GM20431 (cell line): ENCODE measurements around the gene NARF.

ENCODE experiments used
- in situ Hi-C: fragments of 300-500 bp; cut with MseI, MboI; formaldehyde crosslinking; loops from one replicate; pipeline ENCODE4 v1.15.0; 2020; ENCODE audit warnings: low sequenced_read_pairs; ENCODE audit not compliant: unreplicated experiment

NARF gene

GRCh38 chr17:82465023-82465603, 6.6 kb downstream of the NARF start:
- in situ Hi-C loops, result no loop called here

GRCh38 chr17:82468692-82469091, 10.2 kb downstream of the NARF start:
- in situ Hi-C loops, result no loop called here

GRCh38 chr17:82470065-82470464, 11.5 kb downstream of the NARF start:
- in situ Hi-C loops, result no loop called here

- in situ Hi-C loops, result no loop called here
These were observed 15.9 kb downstream of the NARF start for GRCh38 chr17:82474223-82475010.

DNA sequence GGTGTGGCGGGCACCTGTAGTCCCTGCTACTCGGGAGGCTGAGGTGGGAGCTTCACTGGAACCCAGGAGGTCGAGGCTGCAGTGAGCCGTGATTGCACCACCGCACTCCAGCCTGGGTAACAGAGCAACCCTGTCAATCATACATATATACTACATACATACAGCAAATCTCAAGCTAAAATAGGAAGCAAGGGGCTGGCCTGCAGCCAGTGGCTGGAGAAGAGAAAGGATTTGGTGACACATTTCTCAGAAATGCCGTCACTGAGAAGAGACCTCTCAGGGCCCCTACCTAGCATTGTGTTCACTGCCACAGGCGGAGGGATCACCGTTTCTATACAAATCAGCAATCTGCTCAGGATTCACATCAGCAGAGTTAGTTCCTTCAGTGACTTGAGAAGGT, 16.9 kb downstream of the NARF start:
- in situ Hi-C loops, result no loop called here

- in situ Hi-C loops, result no loop called here
These were observed 19.4 kb downstream of the NARF start for GRCh38 chr17:82477934-82478333.

DNA sequence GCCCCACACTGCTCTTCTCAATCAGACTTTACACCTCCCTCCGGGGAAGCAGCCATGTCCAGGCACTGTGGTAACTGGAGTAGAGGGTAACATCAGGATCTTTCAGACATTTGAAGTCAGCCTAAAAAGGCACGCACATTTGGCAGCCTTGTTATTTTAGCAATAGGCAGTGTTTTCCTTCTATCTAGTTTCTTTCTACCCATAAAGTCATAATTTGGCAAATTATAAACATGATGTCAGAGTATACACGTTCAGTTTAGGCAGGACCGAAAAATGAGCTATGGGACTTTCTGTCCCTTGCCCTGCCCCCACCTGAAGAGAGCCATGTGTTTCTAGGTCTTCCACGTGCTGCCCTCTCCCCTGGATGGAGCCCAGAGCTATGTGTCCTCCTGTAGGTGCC, 21.1 kb downstream of the NARF start:
- in situ Hi-C loops, result no loop called here

DNA sequence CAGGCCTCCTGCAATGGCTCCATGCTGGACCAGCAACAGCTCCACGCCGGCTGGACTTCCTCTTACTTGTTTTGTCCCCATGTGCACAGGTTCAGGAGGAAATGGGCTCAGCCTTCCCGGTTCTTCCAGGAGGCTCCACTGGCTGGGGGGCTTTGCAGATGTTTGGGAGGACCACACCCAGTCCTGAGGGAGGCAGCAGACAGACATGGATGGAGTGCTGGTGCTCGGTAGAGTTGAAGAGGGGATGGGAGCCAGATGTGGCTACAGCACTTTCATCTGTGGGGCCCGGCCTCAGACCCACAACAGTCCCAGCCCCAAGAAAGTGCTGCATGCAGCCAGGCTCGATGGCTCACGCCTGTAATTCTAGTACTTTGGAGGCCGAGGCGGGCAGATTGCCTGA, 21.8 kb downstream of the NARF start:
- in situ Hi-C loops, result no loop called here

DNA sequence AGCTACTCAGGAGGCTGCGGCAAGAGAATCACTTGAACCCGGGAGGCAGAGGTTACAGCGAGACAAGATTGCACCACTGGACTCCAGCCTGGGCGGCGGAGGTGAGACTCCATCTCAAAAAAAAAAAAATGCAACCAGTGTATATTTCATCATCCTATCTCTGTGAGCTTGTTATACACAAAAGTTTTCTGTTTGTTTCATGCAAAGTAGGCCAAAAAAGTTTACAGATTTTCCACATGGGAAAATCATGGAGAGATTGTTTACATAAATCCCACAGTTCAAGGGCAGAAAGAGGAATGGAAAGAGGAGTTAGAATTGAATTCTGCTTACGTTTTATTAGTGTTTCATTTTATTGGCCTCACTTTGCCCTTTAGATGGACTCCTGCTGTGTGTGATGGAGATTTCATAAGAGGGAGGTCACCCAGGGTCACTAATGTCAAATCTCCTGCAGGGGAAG, 24.7 kb downstream of the NARF start:
- in situ Hi-C loops, result no loop called here

DNA sequence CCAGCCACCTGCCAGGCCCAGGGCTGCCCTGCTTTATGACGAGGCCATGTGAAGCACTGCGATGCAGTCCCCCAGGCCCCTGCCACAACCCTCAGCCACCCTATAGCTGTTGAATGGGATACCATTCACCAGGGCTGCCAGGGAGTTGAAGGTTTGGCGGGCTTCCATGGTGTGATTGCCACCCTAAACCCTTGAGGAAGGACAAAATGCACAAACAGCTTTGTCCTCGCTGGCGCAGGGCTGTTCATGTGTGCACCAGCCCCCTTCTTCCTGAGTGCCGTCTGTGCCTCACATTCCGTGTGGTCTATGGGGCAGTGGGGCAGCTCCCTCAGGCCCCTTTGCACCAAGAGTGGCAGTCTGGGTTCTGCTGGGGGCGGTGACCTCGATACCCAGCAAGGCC, 25.3 kb downstream of the NARF start:
- in situ Hi-C loops, result no loop called here

- in situ Hi-C loops, result no loop called here
These were observed 27.9 kb downstream of the NARF start for GRCh38 chr17:82486231-82487094.

- in situ Hi-C loops, result no loop called here
These were observed 29.4 kb downstream of the NARF start for GRCh38 chr17:82487910-82488309.

DNA sequence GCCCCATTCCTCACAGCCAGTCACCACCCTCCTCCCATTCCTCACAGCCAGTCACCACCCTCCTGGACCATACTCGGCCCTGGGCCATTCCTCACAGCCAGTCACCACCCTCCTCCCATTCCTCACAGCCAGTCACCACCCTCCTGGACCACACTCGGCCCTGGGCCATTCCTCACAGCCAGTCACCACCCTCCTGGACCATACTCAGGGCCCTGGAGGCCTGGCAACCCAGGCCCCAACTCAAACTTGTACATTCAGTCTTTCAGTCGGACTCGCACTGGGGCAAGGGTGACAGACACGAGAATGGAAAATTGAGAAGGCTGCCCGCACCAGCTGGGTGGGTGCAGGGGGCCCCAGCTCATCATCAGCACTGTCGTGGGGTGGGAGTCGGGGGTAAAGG, 30.6 kb downstream of the NARF start:
- in situ Hi-C loops, result no loop called here

GRCh38 chr17:82489851-82490511, 31.4 kb downstream of the NARF start:
- in situ Hi-C loops, result no loop called here

DNA sequence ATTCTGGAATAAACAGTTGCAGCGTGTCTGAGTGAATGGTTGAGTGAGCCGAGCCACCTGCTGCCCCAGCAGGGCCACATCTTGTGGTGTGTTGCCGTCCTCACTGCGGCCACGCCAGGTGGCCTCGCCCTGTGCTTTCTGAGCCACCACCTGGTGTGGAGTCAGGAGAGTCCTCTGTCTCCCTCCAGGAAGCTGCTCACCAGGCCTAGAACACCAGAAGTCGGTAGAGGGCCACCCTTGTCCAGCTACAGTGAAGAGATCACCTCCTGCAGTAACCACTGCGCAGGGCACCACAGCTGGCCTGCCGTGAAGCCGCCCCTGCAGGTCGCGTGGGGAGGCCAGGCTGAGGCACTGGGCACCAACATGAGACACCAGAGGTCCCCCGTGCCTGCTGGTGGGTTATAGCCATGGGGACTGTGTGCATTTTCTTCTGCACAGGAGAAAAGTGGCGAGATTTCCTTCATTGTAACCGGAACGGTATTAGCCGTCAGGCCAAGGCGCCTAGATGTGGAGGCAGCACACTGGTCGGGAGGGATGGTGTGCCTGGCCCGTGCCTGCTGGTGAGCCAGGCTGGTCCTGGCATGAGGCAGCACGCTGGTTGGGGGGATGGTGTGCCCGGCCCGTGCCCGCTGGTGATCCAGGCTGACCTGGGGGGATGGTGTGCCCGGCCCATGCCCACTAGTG, 32.1 kb downstream of the NARF start:
- in situ Hi-C loops, result no loop called here

DNA sequence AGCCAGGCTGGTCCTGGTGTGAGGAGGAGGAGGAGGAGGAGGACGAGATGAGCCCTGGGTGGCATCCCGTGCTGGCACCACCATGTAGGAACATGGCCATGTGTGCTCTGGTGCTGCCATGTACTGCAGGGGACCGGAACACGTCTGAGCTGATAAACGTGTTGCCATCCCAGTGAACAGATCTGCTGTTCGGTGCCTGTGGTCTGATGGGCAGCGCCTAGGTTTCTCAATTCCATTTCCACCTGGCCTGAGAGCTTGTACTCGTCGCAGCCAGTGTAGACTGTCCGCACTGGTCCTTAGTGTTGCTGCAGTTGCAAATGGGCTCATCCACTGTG, 32.6 kb downstream of the NARF start:
- in situ Hi-C loops, result no loop called here

DNA sequence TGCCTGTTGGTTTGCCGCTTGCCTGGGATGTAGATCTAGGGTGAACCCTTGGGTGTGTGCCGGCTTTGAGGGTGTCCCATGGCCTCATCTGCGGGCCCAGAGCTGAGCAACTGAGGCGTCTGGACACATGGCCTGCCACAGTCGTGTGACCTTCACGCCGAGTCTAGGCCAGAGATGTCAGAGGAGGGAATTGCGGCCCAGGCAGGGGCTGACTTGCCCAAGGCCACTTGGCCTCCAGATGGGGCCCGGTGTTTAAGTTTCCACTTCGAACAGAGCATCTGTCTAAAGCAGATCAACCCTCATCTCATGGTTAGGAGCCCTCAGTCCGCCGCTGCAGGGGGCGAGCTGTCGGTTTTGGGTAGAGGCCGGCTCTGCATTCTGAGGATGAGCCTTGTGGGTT, 33.0 kb downstream of the NARF start:
- in situ Hi-C loops, result no loop called here

- in situ Hi-C loops, result no loop called here
These were observed 34.2 kb downstream of the NARF start for GRCh38 chr17:82492643-82493225.

- in situ Hi-C loops, result no loop called here
These were observed 34.8 kb downstream of the NARF start for GRCh38 chr17:82493226-82493781.
